Panc1 (cell line): ENCODE measurements around the gene HDAC1.

Source experiments
- CTCF ChIP-seq: fragments of 450-650 bp; IDR thresholded peaks from 2 replicates; pipeline ENCODE4 v1.5.1; 2017; ENCODE audit warnings: mild to moderate bottlenecking
- TCF7L2 ChIP-seq: IDR thresholded peaks from 2 replicates; pipeline ENCODE4 v1.6.1; 2011; ENCODE audit warnings: mild to moderate bottlenecking, low read depth, low read length, inconsistent platforms
- TF ChIP-seq, protein P1 (sequence below), 2 experiments: IDR thresholded peaks; 2 replicates each; pipeline ENCODE4 v1.6.1; 2011 to 2012; ENCODE audit warnings: low read depth in 2 of 2, control low read depth in 1 of 2, low read length in 1 of 2, mild to moderate bottlenecking in 1 of 2, moderate library complexity in 1 of 2; ENCODE audit not compliant: insufficient read depth in 1 of 2

GRCh38 chr1:32365445-32365844 is 73.6 kb downstream of the HDAC1 start:
- no peak for TF ChIP-seq CTCF
- TF ChIP-seq, protein P1, sequence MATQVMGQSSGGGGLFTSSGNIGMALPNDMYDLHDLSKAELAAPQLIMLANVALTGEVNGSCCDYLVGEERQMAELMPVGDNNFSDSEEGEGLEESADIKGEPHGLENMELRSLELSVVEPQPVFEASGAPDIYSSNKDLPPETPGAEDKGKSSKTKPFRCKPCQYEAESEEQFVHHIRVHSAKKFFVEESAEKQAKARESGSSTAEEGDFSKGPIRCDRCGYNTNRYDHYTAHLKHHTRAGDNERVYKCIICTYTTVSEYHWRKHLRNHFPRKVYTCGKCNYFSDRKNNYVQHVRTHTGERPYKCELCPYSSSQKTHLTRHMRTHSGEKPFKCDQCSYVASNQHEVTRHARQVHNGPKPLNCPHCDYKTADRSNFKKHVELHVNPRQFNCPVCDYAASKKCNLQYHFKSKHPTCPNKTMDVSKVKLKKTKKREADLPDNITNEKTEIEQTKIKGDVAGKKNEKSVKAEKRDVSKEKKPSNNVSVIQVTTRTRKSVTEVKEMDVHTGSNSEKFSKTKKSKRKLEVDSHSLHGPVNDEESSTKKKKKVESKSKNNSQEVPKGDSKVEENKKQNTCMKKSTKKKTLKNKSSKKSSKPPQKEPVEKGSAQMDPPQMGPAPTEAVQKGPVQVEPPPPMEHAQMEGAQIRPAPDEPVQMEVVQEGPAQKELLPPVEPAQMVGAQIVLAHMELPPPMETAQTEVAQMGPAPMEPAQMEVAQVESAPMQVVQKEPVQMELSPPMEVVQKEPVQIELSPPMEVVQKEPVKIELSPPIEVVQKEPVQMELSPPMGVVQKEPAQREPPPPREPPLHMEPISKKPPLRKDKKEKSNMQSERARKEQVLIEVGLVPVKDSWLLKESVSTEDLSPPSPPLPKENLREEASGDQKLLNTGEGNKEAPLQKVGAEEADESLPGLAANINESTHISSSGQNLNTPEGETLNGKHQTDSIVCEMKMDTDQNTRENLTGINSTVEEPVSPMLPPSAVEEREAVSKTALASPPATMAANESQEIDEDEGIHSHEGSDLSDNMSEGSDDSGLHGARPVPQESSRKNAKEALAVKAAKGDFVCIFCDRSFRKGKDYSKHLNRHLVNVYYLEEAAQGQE (IDR thresholded peaks at IDR 0.05; ENCODE audit: insufficient read depth in 1 of 2, low read depth in 2 of 2, low read length in 1 of 2) = no peak
- TF ChIP-seq TCF7L2 = no peak
